GM21723 (cell line): ENCODE results near the gene KDM2B.

Experiments used
- ATAC-seq: cut with Tn5 transposase; IDR thresholded peaks from one replicate; pipeline ENCODE4 v1.9.1; 2021; ENCODE audit warnings: mild to moderate bottlenecking, moderate library complexity; ENCODE audit not compliant: unreplicated experiment

KDM2B gene

DNA sequence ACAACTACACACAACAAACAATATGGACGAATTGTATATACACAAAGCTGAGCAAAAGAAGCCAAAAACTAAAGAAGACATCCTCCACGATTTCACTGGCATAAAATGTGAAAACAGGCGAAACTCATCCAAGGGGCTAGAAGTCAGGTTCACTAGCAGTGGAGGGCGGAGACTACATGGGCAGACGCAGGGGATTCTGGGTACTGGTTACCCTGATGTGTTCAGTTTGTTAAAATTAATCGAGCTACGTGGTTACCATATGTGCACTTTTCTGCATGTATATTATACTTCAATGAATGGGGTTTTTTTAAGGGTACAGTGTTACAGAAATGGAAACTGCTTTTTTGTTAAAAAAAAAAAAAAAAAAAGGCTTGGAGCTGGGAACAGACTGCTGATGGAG is 12.3 kb downstream of the KDM2B start:
- ATAC-seq = no peak

DNA sequence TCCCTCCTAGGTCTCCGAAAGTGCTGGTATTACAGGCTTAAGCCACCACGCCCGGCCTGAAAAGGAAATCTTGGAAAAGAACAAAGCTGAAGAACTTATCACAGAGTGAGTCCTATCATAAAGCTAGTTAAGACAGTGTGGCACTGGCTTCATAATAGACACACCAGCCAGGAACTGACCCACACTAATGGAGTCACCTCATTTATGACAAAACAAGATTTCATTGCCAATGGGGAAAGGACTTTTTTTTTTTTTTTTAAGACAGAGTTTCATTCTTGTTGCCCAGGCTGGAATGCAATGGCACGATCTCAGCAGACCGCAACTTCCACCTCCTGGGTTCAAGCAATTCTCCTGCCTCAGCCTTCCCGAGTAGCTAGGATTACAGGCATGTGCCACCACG is 15.7 kb downstream of the KDM2B start:
- no peak for ATAC-seq

DNA sequence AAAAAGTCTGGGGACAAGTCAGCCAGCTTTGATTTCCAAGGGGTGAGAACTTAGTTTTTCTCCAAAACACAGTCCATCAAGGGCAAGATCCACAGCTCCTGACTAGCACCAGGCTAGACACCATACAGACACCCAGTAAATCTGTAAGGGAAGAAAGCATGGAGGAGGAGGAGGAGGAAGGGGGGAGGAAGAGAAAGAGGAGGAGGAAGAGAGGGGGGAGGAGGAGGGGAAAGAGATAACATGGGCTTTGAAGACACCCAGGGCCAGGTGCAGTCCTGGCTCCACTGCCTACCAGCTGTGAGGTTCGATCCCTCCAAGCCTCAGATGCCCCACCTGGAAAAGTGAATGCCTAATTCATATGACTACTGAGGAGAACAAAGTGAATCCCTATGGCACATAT is 18.3 kb downstream of the KDM2B start:
- ATAC-seq = no peak

DNA sequence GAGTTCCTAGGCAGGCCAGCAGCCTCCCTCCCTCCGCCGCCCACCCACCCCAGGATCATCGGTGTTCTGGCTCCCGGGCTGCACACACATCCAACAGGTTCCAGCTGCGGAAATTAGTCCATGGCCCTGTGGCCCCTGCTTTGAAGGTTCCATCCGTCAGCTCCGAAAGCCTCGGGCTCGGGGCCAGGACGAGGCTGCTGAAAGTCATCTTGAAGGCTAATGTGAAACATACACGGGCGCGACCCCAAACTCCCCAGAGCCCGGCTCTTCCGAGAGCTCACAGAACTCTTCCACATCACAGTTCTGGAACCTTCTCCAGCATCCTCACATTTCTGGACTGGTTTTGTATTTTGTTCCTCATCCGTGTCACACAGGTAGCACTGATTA is 19.8 kb downstream of the KDM2B start:
- ATAC-seq = no peak

GRCh38 chr12:121560392-121561008 is 20.3 kb downstream of the KDM2B start:
- ATAC-seq = peak; percentile 50

DNA sequence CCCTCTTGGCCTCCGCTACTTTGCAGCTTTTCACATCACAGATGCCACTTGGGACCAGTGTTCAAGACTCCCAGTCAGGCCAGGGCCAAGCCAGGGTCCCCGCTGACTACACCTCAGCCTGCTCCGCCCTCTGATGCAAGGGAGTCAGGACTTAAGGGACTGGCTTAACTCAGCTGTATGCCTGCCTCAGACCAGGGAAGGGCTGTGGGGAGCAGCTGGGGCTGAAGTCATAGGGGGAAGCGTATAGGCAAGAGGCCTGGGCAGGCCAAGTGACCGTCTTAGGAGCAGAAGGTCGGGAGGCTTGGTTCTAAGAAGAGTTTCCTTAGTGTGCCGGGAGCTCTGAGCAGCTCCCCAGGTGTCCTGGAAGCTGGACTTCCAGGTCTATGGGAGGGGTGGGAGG is 21.9 kb downstream of the KDM2B start:
- no peak for ATAC-seq

GRCh38 chr12:121550974-121551634 is 29.7 kb downstream of the KDM2B start:
- no peak for ATAC-seq

GRCh38 chr12:121549075-121549474 is 31.7 kb downstream of the KDM2B start:
- ATAC-seq = no peak

GRCh38 chr12:121545480-121545879 is 35.3 kb downstream of the KDM2B start:
- ATAC-seq = no peak

- no peak for ATAC-seq
Measured at GRCh38 chr12:121543786-121544185, 37.0 kb downstream of the KDM2B start.

- no peak for ATAC-seq
Measured at GRCh38 chr12:121539908-121540307, 40.9 kb downstream of the KDM2B start.

DNA sequence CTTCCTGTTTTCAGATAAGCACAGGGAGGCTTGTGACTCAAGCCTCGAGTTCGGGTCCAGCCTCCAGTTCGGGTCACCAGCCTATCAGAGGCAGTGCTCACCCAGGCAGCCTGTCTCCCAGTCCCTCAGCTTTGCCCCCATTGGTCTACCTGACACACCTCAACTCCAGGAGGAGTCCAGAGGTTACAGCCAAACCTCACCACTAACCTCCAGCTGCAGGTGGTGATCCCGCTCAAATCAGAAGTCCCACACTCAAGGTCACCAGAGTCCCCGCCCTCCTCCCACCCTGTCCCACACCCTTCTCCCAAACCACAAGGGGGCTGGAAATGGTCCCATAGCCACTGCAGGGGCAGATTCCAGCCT is 42.1 kb downstream of the KDM2B start:
- no peak for ATAC-seq

GRCh38 chr12:121537814-121538698 is 42.8 kb downstream of the KDM2B start:
- ATAC-seq = peak; percentile 8

DNA sequence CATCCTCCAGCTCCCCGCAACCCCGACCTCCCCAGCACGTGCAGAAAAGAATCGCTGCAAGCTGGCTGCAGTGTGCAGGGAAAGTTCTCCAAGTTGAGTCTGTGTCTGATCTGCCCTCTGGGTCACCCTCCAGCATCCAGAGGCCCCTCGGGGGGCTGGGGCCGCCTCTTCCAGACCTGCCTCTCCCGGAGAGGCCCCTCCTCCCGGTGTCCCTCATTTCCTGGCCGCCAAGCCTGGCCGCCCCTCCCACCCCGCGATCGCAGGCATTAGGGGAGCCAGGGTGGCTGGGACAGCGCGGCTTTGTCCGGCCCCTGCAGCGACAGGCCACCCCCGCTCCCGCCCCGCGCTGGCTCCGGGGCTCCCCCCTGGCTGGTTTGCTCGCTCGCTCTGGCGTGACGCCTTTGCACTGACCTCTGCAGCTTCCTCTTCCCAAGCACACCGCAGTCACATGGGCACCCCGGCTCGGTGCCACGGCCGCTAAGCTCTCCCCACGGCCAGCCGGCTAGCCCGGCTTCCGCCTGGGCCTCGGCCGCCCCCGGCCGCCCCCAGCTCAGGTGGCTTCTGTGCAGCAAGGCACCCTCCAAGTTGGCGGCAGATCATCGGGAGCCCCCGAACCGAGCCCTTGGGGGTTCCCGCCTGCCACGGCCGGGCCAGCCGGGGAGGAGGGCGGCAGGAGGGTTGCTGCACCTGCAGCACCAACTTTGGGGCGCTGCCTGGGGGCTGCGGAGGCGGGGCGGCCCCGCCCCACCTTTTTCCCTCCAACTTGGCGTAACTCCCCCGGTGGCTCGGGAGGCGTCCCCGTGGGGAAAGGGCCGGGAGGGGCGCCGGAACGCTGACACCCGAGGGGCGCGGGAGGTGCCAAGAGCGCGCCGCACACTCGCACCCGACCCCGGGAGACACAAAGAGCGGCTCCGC is 43.7 kb downstream of the KDM2B start:
- ATAC-seq = peak; percentile 61

DNA sequence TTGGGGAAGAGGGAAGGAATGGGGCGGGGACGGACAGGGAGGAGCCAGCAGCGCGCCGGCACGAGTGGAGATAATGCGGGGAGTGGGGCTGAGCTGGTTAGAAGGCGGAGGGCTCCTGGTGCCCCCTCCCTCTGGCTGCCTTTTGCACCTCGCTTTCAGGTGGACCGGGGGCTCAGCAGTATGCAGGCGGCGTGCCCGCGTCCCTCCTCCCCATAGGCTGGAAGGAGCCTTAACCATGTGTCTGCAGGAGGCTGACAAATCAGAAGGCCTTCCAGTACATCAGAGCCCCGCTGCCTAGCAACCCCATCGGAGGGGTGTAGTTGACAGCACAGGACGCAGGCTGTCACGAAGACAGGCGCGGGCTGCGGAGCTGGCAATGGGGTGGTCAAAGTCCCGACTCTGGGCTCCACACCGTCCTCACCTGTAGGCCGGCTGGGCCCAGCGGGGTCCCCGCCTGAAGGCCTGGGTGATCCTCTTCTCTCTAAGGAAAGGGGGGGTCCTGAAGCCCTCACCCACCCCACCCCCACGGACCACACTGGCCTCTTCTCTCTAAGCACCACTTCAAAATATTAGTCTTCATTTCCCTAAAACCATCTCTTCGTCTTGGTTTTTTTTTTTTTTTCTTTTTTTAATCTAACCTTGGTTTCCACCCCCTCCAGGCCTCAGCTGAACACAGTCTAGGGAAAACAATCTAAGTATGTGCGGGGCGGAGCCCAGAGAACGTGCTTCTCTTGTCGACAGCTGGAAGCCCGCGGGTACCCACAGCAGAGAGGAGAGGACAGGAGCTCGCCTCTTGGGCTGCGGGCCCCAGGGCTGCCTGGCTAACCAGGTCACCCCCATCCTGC is 44.5 kb downstream of the KDM2B start:
- ATAC-seq = peak; percentile 55

- ATAC-seq = no peak
Measured at GRCh38 chr12:121535150-121536053, 45.4 kb downstream of the KDM2B start.

GRCh38 chr12:121534495-121535148 is 46.2 kb downstream of the KDM2B start:
- ATAC-seq = no peak

GRCh38 chr12:121533394-121534090 is 47.3 kb downstream of the KDM2B start:
- ATAC-seq = no peak
